ENCODE results near the gene PDE11A. TPM values are rescaled to one million over a fixed set of nuclear protein-coding genes. Genes with fewer than 3 reads are reported as not detected.

Gene PDE11A
- total and polyA plus RNA-seq, 2 experiments from 2014 or later: 0.08 to 0.73 TPM

DNA sequence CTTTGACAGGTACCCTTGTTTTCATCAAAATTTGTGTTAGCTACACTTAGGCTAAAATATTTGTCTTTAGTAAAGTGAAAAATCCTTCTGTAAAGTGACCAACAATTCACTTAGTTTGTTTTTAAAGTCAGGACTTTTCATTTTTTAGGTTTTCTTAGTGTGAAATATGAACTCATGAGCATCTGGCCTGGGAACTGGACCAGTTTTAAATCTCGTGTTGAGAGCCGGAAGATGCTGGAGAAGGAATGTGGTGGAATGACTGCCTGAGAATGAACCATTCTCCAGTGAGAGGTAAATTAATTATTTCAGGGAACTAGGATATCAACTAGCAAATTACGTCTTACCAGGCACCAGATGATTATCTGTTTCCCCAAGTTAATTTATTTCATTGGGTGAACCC, 374.3 kb downstream of the PDE11A start (continued):
- TF ChIP-seq, protein P1, sequence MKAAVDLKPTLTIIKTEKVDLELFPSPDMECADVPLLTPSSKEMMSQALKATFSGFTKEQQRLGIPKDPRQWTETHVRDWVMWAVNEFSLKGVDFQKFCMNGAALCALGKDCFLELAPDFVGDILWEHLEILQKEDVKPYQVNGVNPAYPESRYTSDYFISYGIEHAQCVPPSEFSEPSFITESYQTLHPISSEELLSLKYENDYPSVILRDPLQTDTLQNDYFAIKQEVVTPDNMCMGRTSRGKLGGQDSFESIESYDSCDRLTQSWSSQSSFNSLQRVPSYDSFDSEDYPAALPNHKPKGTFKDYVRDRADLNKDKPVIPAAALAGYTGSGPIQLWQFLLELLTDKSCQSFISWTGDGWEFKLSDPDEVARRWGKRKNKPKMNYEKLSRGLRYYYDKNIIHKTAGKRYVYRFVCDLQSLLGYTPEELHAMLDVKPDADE (IDR thresholded peaks at IDR 0.05): no peak
- TF ChIP-seq EZH2phosphoT487 (IDR thresholded peaks at IDR 0.05; ENCODE audit: unreplicated experiment) (no peak), JUNB (IDR thresholded peaks at IDR 0.05; ENCODE audit: unreplicated experiment) (no peak), STAT1 (IDR thresholded peaks at IDR 0.05; ENCODE audit: unreplicated experiment) (no peak), POLR2AphosphoS5 (IDR thresholded peaks at IDR 0.05; ENCODE audit: low read depth) (no peak), ZNF331 (CRISPR knock-in tag; IDR thresholded peaks at IDR 0.05; ENCODE audit: low read depth) (no peak), NANOG (IDR thresholded peaks at IDR 0.05; ENCODE audit: borderline replicate concordance) (no peak)
- TF ChIP-seq, protein P2, sequence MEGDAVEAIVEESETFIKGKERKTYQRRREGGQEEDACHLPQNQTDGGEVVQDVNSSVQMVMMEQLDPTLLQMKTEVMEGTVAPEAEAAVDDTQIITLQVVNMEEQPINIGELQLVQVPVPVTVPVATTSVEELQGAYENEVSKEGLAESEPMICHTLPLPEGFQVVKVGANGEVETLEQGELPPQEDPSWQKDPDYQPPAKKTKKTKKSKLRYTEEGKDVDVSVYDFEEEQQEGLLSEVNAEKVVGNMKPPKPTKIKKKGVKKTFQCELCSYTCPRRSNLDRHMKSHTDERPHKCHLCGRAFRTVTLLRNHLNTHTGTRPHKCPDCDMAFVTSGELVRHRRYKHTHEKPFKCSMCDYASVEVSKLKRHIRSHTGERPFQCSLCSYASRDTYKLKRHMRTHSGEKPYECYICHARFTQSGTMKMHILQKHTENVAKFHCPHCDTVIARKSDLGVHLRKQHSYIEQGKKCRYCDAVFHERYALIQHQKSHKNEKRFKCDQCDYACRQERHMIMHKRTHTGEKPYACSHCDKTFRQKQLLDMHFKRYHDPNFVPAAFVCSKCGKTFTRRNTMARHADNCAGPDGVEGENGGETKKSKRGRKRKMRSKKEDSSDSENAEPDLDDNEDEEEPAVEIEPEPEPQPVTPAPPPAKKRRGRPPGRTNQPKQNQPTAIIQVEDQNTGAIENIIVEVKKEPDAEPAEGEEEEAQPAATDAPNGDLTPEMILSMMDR (conservative IDR thresholded peaks at IDR 0.05; ENCODE audit: low read depth in 2 of 2): no peak

DNA sequence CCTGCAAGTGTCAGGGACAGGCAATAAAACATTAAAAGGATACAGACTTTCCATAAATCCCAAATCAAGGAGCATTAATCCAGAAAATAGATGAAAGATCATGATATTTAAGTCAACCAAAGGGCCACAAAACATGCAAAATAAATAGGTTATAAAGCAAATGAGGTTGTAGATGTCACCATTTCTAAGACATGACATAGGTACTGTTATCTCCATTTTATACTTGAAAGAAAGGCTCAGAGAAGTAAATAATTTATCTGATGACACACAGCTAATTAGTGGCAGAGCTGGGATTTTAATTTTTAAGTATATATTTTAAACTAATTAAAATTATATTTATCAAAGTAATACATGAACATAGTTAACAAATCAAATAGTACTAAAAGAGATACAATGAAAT, 378.2 kb downstream of the PDE11A start:
- H3K9me3 Mint-ChIP-seq: no peaks in the 10 kb centered on the region
- H3K4me3 Mint-ChIP-seq: no peak overlapping the region
- H3K4me3 ChIP-seq: no peak overlapping the region
- no peaks in the 10 kb centered on the region for H3K27me3 ChIP-seq (ENCODE audit: insufficient read depth)
- peaks cover 8% of the 10 kb centered on the region; the same call in 2 of the 3 replicates for H3K4me1 Mint-ChIP-seq
- no peaks in the 10 kb centered on the region for H3K36me3 ChIP-seq (ENCODE audit: insufficient read depth)
- ATAC-seq: no peak
- H3K27ac Mint-ChIP-seq: no peak overlapping the region
- H3K36me3 Mint-ChIP-seq (ENCODE audit: low read depth): no peaks in the 10 kb centered on the region
- no peak overlapping the region for H3K4me2 ChIP-seq
- peaks cover 3% of the 10 kb centered on the region for H3K27me3 Mint-ChIP-seq (ENCODE audit: insufficient read depth, low read depth, poor library complexity)
- no peaks in the 10 kb centered on the region for H3K79me2 ChIP-seq (replicated peaks; ENCODE audit: insufficient read depth)
- H3K4me1 ChIP-seq (ENCODE audit: insufficient read depth): 0 out of 2 replicates have a peak, but pooled peaks cover 6% of the 10 kb centered on the region
- H3K27ac ChIP-seq (ENCODE audit: low read depth): no peak overlapping the region
- no peak overlapping the region for H2AFZ ChIP-seq
- no peaks in the 10 kb centered on the region; the same call in 1 of the 2 replicates for H3K9me2 ChIP-seq (ENCODE audit: insufficient read depth)
- DNase-seq (ENCODE audit: low spot score): no peak
- H3F3A ChIP-seq (replicated peaks; ENCODE audit: low read depth): no peaks in the 10 kb centered on the region
- no peaks in the 10 kb centered on the region for H4K20me1 ChIP-seq (replicated peaks; ENCODE audit: insufficient read depth)
- TF ChIP-seq EZH2 (IDR thresholded peaks at IDR 0.05; ENCODE audit: low read depth, unreplicated experiment): no peak
- TF ChIP-seq, protein P1 (IDR thresholded peaks at IDR 0.05): no peak
- TF ChIP-seq, protein P2 (conservative IDR thresholded peaks at IDR 0.05; ENCODE audit: low read depth in 2 of 2): no peak
- TF ChIP-seq, protein P3, sequence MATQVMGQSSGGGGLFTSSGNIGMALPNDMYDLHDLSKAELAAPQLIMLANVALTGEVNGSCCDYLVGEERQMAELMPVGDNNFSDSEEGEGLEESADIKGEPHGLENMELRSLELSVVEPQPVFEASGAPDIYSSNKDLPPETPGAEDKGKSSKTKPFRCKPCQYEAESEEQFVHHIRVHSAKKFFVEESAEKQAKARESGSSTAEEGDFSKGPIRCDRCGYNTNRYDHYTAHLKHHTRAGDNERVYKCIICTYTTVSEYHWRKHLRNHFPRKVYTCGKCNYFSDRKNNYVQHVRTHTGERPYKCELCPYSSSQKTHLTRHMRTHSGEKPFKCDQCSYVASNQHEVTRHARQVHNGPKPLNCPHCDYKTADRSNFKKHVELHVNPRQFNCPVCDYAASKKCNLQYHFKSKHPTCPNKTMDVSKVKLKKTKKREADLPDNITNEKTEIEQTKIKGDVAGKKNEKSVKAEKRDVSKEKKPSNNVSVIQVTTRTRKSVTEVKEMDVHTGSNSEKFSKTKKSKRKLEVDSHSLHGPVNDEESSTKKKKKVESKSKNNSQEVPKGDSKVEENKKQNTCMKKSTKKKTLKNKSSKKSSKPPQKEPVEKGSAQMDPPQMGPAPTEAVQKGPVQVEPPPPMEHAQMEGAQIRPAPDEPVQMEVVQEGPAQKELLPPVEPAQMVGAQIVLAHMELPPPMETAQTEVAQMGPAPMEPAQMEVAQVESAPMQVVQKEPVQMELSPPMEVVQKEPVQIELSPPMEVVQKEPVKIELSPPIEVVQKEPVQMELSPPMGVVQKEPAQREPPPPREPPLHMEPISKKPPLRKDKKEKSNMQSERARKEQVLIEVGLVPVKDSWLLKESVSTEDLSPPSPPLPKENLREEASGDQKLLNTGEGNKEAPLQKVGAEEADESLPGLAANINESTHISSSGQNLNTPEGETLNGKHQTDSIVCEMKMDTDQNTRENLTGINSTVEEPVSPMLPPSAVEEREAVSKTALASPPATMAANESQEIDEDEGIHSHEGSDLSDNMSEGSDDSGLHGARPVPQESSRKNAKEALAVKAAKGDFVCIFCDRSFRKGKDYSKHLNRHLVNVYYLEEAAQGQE (IDR thresholded peaks at IDR 0.05; ENCODE audit: unreplicated experiment): no peak
- TF ChIP-seq ZNF114 (CRISPR knock-in tag; IDR thresholded peaks at IDR 0.05): no peak
- no peak for TF ChIP-seq ZNF331 (CRISPR knock-in tag; IDR thresholded peaks at IDR 0.05; ENCODE audit: low read depth)
